Ectodermal cell (in vitro differentiated cells): ENCODE measurements around the gene CA14.
"Not testable (repeated sequence)": the region's sequence is repeated elsewhere in the genome, so short reads cannot be mapped to it uniquely, and the experiment has no call there.

ENCODE experiments used
- H3K27ac ChIP-seq: 2 replicates; pipeline ENCODE4 v1.7.0; 2013; ENCODE audit warnings: mild to moderate bottlenecking, low read depth, low read length; ENCODE audit not compliant: insufficient read depth, poor library complexity, severe bottlenecking
- H3K27me3 ChIP-seq: 2 replicates; pipeline ENCODE4 v1.7.0; 2013; ENCODE audit warnings: mild to moderate bottlenecking, low read length; ENCODE audit not compliant: insufficient read depth, control insufficient read depth, poor library complexity, severe bottlenecking
- H3K36me3 ChIP-seq: one replicate; pipeline ENCODE4 v1.7.0; 2013; ENCODE audit warnings: low read length; ENCODE audit not compliant: control insufficient read depth, insufficient read depth
- H3K4me1 ChIP-seq: one replicate; pipeline ENCODE4 v1.7.0; 2013; ENCODE audit warnings: low read length; ENCODE audit not compliant: control insufficient read depth, insufficient read depth
- H3K4me3 ChIP-seq: 2 replicates; pipeline ENCODE4 v1.7.0; 2013; ENCODE audit warnings: low read depth, low read length, control low read depth; ENCODE audit not compliant: insufficient read depth
- H3K9me3 ChIP-seq: 2 replicates; pipeline ENCODE4 v1.7.0; 2013; ENCODE audit warnings: mild to moderate bottlenecking, low read length, moderate library complexity; ENCODE audit not compliant: control insufficient read depth
- WGBS, 2 experiments: methylation state at CpG; one replicate each; pipeline ENCODE4 v1.1.7; 2013; ENCODE audit warnings: missing lambda C conversion rate in 2 of 2; 5-methylcytosine and 5-hydroxymethylcytosine counted together

The CA14 gene

GRCh38 chr1:150224983-150225382 lies 32.6 kb upstream of the CA14 start:
- 93 to 95% methylated on average over 1 of the region's 1 CpG for WGBS, 2 experiments
- H3K27me3 ChIP-seq, result no peaks in the 10 kb centered on the region
- H3K9me3 ChIP-seq, result no peaks in the 10 kb centered on the region
- peaks cover 53% of the 10 kb centered on the region for H3K36me3 ChIP-seq
- H3K27ac ChIP-seq, result no peak overlapping the region
- H3K4me1 ChIP-seq, result no peaks in the 10 kb centered on the region
- H3K4me3 ChIP-seq, result no peak overlapping the region

- Histone ChIP-seq H3K4me1 (no peaks in the 10 kb centered on the region), H3K27ac (no peak overlapping the region), H3K27me3 (no peaks in the 10 kb centered on the region), H3K9me3 (no peaks in the 10 kb centered on the region), H3K36me3 (peaks cover 47% of the 10 kb centered on the region), H3K4me3 (no peak overlapping the region)
- 75 to 97% methylated on average over 1 of the region's 1 CpG for WGBS, 2 experiments
These were observed 32.0 kb upstream of the CA14 start for GRCh38 chr1:150225546-150225945.

- Histone ChIP-seq H3K4me3 (no peak overlapping the region), H3K27me3 (no peaks in the 10 kb centered on the region), H3K36me3 (peaks cover 46% of the 10 kb centered on the region), H3K9me3 (no peaks in the 10 kb centered on the region), H3K4me1 (no peaks in the 10 kb centered on the region), H3K27ac (no peak overlapping the region)
- WGBS, 2 experiments, result 100% methylated on average over 1 of the region's 2 CpGs
These were observed 31.1 kb upstream of the CA14 start for GRCh38 chr1:150226486-150226885.

GRCh38 chr1:150227228-150227627 lies 30.3 kb upstream of the CA14 start:
- no peak overlapping the region for H3K4me3 ChIP-seq
- H3K27ac ChIP-seq, result no peak overlapping the region
- H3K4me1 ChIP-seq, result no peaks in the 10 kb centered on the region
- no peaks in the 10 kb centered on the region for H3K9me3 ChIP-seq
- H3K36me3 ChIP-seq, result peaks cover 46% of the 10 kb centered on the region
- H3K27me3 ChIP-seq, result no peaks in the 10 kb centered on the region

GRCh38 chr1:150228246-150228645 lies 29.3 kb upstream of the CA14 start:
- not testable (repeated sequence) for H3K4me3 ChIP-seq, H3K9me3 ChIP-seq, H3K27ac ChIP-seq, H3K4me1 ChIP-seq, H3K27me3 ChIP-seq
- peaks cover 46% of the 10 kb centered on the region for H3K36me3 ChIP-seq
- 90 to 95% methylated on average over 10 of the region's 10 CpGs for WGBS, 2 experiments

GRCh38 chr1:150232921-150233320 lies 24.7 kb upstream of the CA14 start:
- H3K4me1 ChIP-seq, H3K9me3 ChIP-seq, H3K4me3 ChIP-seq, H3K27ac ChIP-seq, H3K27me3 ChIP-seq: not testable (repeated sequence)
- peaks cover 11% of the 10 kb centered on the region for H3K36me3 ChIP-seq
- 92 to 97% methylated on average over 10 of the region's 10 CpGs for WGBS, 2 experiments

GRCh38 chr1:150233359-150234308 lies 23.9 kb upstream of the CA14 start:
- H3K36me3 ChIP-seq, result peaks cover 6% of the 10 kb centered on the region
- peak overlapping the region; percentile 89 for H3K4me3 ChIP-seq
- no peaks in the 10 kb centered on the region for H3K4me1 ChIP-seq
- no peaks in the 10 kb centered on the region for H3K9me3 ChIP-seq
- WGBS, 2 experiments, result 46 to 61% methylated on average over 8 to 14 of the region's 15 CpGs
- peak overlapping the region; percentile 65 for H3K27ac ChIP-seq
- H3K27me3 ChIP-seq, result no peaks in the 10 kb centered on the region

GRCh38 chr1:150234309-150234565 lies 23.3 kb upstream of the CA14 start:
- H3K4me3 ChIP-seq, result peak overlapping the region; percentile 89
- no peaks in the 10 kb centered on the region for H3K9me3 ChIP-seq
- peaks cover 6% of the 10 kb centered on the region for H3K36me3 ChIP-seq
- peak overlapping the region; percentile 65 for H3K27ac ChIP-seq
- no peaks in the 10 kb centered on the region for H3K27me3 ChIP-seq
- H3K4me1 ChIP-seq, result no peaks in the 10 kb centered on the region
- 1% methylated on average over 9 of the region's 9 CpGs for WGBS, 2 experiments

GRCh38 chr1:150234566-150235293 lies 22.8 kb upstream of the CA14 start:
- no peaks in the 10 kb centered on the region for H3K27me3 ChIP-seq
- 0% methylated on average over 78 of the region's 78 CpGs for WGBS, 2 experiments
- H3K4me1 ChIP-seq, result no peaks in the 10 kb centered on the region
- no peaks in the 10 kb centered on the region for H3K9me3 ChIP-seq
- H3K4me3 ChIP-seq, result peak overlapping the region; percentile 89
- H3K27ac ChIP-seq, result peak overlapping the region; percentile 65
- H3K36me3 ChIP-seq, result peaks cover 2% of the 10 kb centered on the region

GRCh38 chr1:150235294-150235851 lies 22.2 kb upstream of the CA14 start:
- Histone ChIP-seq H3K36me3 (no peaks in the 10 kb centered on the region), H3K27ac (peak overlapping the region; percentile 65), H3K9me3 (no peaks in the 10 kb centered on the region), H3K4me1 (no peaks in the 10 kb centered on the region), H3K4me3 (peak overlapping the region; percentile 89), H3K27me3 (no peaks in the 10 kb centered on the region)
- 0% methylated on average over 24 to 27 of the region's 27 CpGs for WGBS, 2 experiments
